ENCODE measurements around the gene DUOX2. TPM values are rescaled to one million over a fixed set of nuclear protein-coding genes. Genes with fewer than 3 reads are reported as not detected.
A peak's percentile ranks its signal among the peaks of the same experiment; 100 is the strongest.

Gene DUOX2
- total and polyA plus RNA-seq, 4 donors = 0.03 to 2.6 (median 0.39) TPM

DNA sequence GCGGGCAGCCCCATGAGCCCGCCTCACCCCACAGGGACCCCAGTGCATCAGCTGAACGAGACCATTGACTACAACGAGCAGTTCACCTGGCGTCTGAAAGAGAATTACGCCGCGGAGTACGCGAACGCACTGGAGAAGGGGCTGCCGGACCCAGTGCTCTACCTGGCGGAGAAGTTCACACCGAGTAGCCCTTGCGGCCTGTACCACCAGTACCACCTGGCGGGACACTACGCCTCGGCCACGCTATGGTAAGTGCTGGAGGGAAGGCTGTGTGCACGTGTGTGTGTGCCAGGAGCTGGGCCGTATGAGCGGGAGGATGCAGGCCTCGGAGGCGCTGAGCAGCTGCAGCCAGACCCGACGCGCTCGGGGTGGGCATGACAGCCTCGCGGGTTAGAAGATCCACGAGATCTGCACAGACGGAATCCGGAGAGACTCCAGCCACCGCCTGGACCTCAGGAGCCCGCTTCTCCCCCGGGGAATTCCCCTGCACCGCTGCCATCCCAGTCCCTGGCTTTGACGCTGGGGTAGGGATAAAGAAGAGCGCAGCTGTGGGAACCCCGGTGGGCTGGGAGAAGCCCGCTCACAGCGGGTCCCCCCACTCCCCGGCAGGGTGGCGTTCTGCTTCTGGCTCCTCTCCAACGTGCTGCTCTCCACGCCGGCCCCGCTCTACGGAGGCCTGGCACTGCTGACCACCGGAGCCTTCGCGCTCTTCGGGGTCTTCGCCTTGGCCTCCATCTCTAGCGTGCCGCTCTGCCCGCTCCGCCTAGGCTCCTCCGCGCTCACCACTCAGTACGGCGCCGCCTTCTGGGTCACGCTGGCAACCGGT is 2.7 kb upstream of the DUOX2 start:
- H3K27me3 ChIP-seq (ENCODE audit: control insufficient read depth in 1 of 2, insufficient read depth in 2 of 2, low read length in 1 of 2) = no peaks in the 10 kb centered on the region
- no peak overlapping the region for H3K27ac ChIP-seq (ENCODE audit: low read depth in 1 of 2, low read length in 2 of 2)
- H3K4me1 ChIP-seq (ENCODE audit: control insufficient read depth in 1 of 2, insufficient read depth in 2 of 2, low read length in 2 of 2) = no peaks in the 10 kb centered on the region
- intact Hi-C loops (cut with DNase I) = no loop called here
- no peaks in the 10 kb centered on the region for H3K36me3 ChIP-seq (ENCODE audit: control insufficient read depth in 1 of 2, insufficient read depth in 2 of 2, low read length in 1 of 2)
- H3K4me3 ChIP-seq (ENCODE audit: low read length in 2 of 2) = no peak overlapping the region
- WGBS, 2 donors = 7% methylated on average over 65 of the region's 65 CpGs
- no peak for ATAC-seq (ENCODE audit: low FRiP score)
- no peaks in the 10 kb centered on the region for H3K9me3 ChIP-seq (ENCODE audit: control insufficient read depth, low read length)
- peak in 1 of 2 donors; percentile 76 for DNase-seq

DNA sequence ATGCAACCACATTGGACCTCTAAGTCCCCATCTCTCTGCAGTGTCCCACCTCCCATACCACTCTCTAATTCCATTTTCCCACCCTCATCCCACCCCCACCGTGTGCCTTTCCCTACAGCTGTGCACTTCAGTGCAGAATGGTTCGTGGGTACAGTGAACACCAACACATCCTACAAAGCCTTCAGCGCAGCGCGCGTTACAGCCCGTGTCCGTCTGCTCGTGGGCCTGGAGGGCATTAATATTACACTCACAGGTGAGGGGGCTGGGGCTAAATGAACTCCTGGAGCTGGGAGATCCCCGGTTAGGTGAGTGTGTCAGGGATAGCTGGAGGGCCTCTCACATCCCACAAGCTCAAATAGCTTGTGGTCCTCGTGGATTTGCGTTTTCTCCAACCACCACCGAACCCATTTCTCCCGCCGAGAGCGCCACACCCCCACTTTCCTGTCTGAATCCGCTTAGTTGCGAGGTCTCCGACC is 2.1 kb upstream of the DUOX2 start:
- WGBS, 2 donors = 32 to 35% methylated on average over 19 of the region's 19 CpGs
- Histone ChIP-seq H3K27ac (ENCODE audit: low read depth in 1 of 2, low read length in 2 of 2) (no peak overlapping the region), H3K4me3 (ENCODE audit: low read length in 2 of 2) (no peak overlapping the region), H3K27me3 (ENCODE audit: control insufficient read depth in 1 of 2, insufficient read depth in 2 of 2, low read length in 1 of 2) (no peaks in the 10 kb centered on the region), H3K36me3 (ENCODE audit: control insufficient read depth in 1 of 2, insufficient read depth in 2 of 2, low read length in 1 of 2) (no peaks in the 10 kb centered on the region), H3K4me1 (ENCODE audit: control insufficient read depth in 1 of 2, insufficient read depth in 2 of 2, low read length in 2 of 2) (no peaks in the 10 kb centered on the region), H3K9me3 (ENCODE audit: control insufficient read depth, low read length) (no peaks in the 10 kb centered on the region)
- ATAC-seq (ENCODE audit: low FRiP score) (no peak), DNase-seq (peak in 1 of 2 donors; percentile 70)
- intact Hi-C loops (cut with DNase I) = no loop called here

DNA sequence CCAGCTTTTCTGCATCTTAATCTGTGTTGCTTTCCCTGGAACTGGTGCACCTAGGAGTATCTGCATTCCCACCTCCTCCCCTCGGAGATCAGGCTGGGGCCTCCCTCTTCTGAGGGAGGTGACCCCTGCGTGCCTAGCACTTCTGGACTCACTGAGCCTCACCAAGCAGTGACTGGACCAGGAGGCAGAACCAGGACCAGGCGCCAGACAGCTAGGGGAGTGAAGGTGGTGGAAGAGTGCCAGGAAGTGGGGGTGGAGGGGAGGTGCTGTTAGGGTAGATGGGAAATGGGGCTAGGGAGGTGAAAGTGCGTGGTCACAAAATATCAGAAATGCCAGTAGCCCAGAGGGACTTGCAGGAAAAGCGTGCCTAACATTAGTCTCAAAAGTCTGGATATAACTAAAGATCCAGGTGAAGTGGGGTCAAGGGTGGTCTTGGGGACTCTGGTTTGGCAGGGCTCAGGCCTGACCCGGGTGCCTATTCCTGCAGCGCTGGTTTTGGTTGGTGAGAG is 1.4 kb upstream of the DUOX2 start:
- Histone ChIP-seq H3K36me3 (ENCODE audit: control insufficient read depth in 1 of 2, insufficient read depth in 2 of 2, low read length in 1 of 2) (no peaks in the 10 kb centered on the region), H3K27me3 (ENCODE audit: control insufficient read depth in 1 of 2, insufficient read depth in 2 of 2, low read length in 1 of 2) (no peaks in the 10 kb centered on the region), H3K9me3 (ENCODE audit: control insufficient read depth, low read length) (no peaks in the 10 kb centered on the region), H3K4me1 (ENCODE audit: control insufficient read depth in 1 of 2, insufficient read depth in 2 of 2, low read length in 2 of 2) (no peaks in the 10 kb centered on the region), H3K4me3 (ENCODE audit: low read length in 2 of 2) (no peak overlapping the region), H3K27ac (ENCODE audit: low read depth in 1 of 2, low read length in 2 of 2) (no peak overlapping the region)
- WGBS, 2 donors = 77 to 78% methylated on average over 7 of the region's 7 CpGs
- no peak for ATAC-seq (ENCODE audit: low FRiP score)
- peak in 1 of 2 donors; percentile 49 for DNase-seq
- intact Hi-C loops (cut with DNase I) = no loop called here

DNA sequence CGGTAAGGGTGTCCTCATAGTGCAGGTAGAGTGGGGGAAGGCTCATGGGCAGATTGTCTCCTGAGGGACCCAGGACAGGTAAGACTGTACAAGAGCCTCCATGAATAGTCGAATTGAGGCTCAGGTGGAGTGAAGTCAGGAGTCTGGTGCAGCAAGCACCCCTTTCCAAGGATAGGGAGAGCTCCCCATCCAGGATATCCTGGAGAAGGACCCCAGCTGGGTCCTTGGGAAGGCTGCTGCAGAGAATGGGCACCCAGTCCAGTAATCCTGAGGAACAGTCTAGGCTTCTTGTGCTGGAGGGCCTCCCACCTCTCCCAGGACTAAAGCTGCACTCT is 746 bp upstream of the DUOX2 start:
- WGBS, 2 donors = 9 to 15% methylated on average over 2 of the region's 2 CpGs
- no peaks in the 10 kb centered on the region for H3K27me3 ChIP-seq (ENCODE audit: control insufficient read depth in 1 of 2, insufficient read depth in 2 of 2, low read length in 1 of 2)
- no peaks in the 10 kb centered on the region for H3K4me1 ChIP-seq (ENCODE audit: control insufficient read depth in 1 of 2, insufficient read depth in 2 of 2, low read length in 2 of 2)
- intact Hi-C loops (cut with DNase I) = no loop called here
- ATAC-seq (ENCODE audit: low FRiP score) (no peak), DNase-seq (no peak)
- H3K36me3 ChIP-seq (ENCODE audit: control insufficient read depth in 1 of 2, insufficient read depth in 2 of 2, low read length in 1 of 2) = no peaks in the 10 kb centered on the region
- no peak overlapping the region for H3K4me3 ChIP-seq (ENCODE audit: low read length in 2 of 2)
- H3K27ac ChIP-seq (ENCODE audit: low read depth in 1 of 2, low read length in 2 of 2) = no peak overlapping the region
- H3K9me3 ChIP-seq (ENCODE audit: control insufficient read depth, low read length) = no peaks in the 10 kb centered on the region

DNA sequence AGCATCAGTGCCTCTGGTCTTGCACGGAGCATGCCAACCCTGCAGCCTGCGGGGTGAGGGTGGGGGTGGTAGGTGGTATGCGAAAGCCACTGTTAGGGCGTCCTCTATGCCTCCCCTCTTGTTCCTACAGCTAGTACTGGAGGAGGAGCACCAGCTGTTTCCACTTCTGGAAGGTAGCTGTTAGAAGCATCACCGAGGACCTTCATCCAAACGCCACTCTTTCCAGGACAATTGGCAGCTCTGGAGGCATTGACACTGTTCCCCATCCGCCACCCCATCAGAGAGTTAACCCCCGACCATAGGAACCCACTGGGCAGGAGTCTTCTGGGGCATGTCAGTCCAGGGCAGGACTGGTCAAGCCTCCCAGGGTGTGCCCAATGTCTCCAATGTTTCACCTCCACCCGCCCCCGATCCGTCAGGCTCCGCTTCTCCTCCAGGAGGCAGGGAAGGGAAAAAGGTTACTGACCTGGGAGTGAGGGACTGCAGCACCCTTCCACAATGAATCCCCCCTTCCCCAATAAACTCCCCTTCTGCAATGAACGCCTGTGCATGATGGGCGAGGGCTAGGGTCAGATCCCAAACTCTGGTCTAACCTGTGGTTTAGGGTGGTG is 487 bp downstream of the DUOX2 start:
- Histone ChIP-seq H3K36me3 (ENCODE audit: control insufficient read depth in 1 of 2, insufficient read depth in 2 of 2, low read length in 1 of 2) (no peaks in the 10 kb centered on the region), H3K27ac (ENCODE audit: low read depth in 1 of 2, low read length in 2 of 2) (no peak overlapping the region), H3K9me3 (ENCODE audit: control insufficient read depth, low read length) (no peaks in the 10 kb centered on the region), H3K4me1 (ENCODE audit: control insufficient read depth in 1 of 2, insufficient read depth in 2 of 2, low read length in 2 of 2) (no peaks in the 10 kb centered on the region), H3K27me3 (ENCODE audit: control insufficient read depth in 1 of 2, insufficient read depth in 2 of 2, low read length in 1 of 2) (no peaks in the 10 kb centered on the region), H3K4me3 (ENCODE audit: low read length in 2 of 2) (no peak overlapping the region)
- WGBS, 2 donors = 6 to 9% methylated on average over 14 of the region's 14 CpGs
- DNase-seq (peak in 1 of 2 donors; percentile 33), ATAC-seq (ENCODE audit: low FRiP score) (no peak)
- intact Hi-C loops (cut with DNase I) = no loop called here

DNA sequence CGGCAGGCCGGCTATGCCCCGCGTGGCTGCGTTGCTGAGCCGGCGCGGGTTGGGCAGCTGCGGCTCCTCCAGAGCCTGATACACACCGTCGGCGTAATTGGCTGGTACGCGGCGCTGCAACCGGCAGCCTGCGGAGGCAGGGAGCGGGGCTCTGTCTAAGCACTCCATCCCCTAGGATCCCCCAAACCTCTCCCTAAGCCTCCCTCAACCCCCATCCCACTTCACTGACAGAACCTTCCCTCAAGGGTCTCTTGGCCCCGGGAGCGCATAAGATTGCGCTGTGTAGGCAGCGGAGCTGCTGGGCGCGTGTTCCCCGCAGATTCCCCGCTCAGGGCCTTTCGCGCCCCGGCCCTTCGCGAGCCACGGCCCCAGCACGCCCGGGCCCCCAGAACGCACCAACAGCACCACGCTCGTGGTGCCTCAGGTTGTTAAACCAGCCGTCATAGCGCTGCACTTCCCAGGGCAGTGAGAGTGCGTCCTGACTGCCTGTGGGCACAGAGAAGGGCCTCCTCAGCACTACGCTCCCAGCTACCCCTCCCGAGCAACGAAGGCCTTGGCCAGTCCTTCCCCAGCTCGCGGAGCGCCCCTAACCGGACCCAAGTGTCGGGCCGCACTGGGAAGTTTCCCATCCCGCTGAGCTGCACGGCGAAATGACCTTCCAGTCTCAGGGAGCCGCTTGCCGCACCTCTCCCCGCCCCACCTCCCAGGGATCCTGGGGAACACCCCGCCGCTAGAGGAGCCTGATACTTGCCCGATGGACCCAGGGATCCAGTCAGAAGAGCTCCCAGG is 1.2 kb downstream of the DUOX2 start:
- intact Hi-C loops (cut with DNase I) = no loop called here
- ATAC-seq (ENCODE audit: low FRiP score) = peak; percentile 24

DNA sequence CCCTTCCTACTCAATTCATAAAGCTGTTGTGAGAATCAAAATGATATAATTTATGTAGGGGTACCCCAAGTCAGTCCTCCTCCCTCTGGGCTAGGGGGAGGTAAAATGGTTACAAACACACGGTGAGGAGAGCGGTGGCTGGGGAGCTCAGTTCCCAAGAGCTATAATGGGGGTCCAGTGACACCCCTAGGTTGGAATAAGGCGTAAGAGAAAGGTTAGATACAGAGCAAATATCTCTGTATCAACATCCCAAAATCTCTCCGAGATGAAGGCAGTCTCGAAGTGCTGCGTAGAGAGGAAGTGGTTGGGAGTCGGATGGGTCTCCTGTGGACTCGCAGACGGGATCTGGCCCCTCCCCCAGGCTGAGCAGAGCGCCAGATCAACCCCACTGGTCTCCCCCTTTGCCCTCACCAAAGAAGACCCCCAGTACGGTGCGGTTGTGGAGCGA is 1.8 kb downstream of the DUOX2 start:
- ATAC-seq (ENCODE audit: low FRiP score) (no peak), DNase-seq (peak in 1 of 2 donors; percentile 67)
- Histone ChIP-seq H3K27me3 (ENCODE audit: control insufficient read depth in 1 of 2, insufficient read depth in 2 of 2, low read length in 1 of 2) (no peaks in the 10 kb centered on the region), H3K4me1 (ENCODE audit: control insufficient read depth in 1 of 2, insufficient read depth in 2 of 2, low read length in 2 of 2) (no peaks in the 10 kb centered on the region), H3K4me3 (ENCODE audit: low read length in 2 of 2) (no peak overlapping the region), H3K27ac (ENCODE audit: low read depth in 1 of 2, low read length in 2 of 2) (no peak overlapping the region), H3K36me3 (ENCODE audit: control insufficient read depth in 1 of 2, insufficient read depth in 2 of 2, low read length in 1 of 2) (no peaks in the 10 kb centered on the region), H3K9me3 (ENCODE audit: control insufficient read depth, low read length) (no peaks in the 10 kb centered on the region)
- intact Hi-C loops (cut with DNase I) = no loop called here
- 4 to 5% methylated on average over 13 of the region's 13 CpGs for WGBS, 2 donors

More for the DNA sequence above, 1.2 kb downstream of the DUOX2 start:
- no peaks in the 10 kb centered on the region for H3K36me3 ChIP-seq (ENCODE audit: control insufficient read depth in 1 of 2, insufficient read depth in 2 of 2, low read length in 1 of 2)
- H3K4me3 ChIP-seq (ENCODE audit: low read length in 2 of 2) = no peak overlapping the region
- H3K9me3 ChIP-seq (ENCODE audit: control insufficient read depth, low read length) = no peaks in the 10 kb centered on the region
- 1% methylated on average over 58 of the region's 58 CpGs for WGBS, 2 donors
- peak in 1 of 2 donors; percentile 65 for DNase-seq
- no peaks in the 10 kb centered on the region for H3K4me1 ChIP-seq (ENCODE audit: control insufficient read depth in 1 of 2, insufficient read depth in 2 of 2, low read length in 2 of 2)
- no peaks in the 10 kb centered on the region for H3K27me3 ChIP-seq (ENCODE audit: control insufficient read depth in 1 of 2, insufficient read depth in 2 of 2, low read length in 1 of 2)
- H3K27ac ChIP-seq (ENCODE audit: low read depth in 1 of 2, low read length in 2 of 2) = no peak overlapping the region

DNA sequence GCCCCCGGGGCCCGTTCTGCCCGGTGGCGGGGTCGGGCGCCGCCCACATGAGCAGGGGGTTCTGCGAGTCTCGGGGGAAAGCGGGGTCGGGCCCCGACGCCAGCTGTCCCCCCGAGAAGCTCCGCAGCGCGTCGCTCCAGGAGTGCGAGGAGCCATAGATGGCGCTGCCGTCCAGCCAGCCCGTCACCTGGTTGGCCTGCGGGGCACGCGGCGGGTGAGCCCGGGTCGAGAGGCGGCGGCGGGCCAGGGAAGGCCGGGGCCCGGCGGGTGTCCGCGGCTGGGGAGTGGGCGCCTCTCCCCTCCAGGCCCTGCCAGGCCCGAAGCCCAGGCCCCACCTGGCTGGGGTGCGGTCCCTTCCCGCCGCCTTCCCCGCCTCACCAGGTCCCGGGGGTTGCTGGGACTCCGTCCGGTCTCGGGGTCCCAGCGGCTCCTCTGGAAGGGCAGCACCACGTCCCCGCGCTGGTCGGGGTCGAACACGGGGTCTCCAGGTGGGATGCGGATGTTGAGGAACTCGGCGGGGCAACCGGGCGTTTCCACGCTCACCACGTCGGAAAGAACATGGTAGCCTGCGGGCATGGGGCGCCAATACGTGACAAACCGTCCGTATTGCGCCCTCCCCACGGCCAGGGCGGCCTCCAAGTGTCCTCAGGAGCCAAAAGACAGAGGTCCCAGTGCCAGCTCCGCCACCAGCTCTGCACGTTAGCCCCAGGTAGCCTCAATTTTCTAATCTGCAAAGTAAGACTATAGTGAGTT is 2.4 kb downstream of the DUOX2 start:
- peak in 1 of 2 donors; percentile 73 for DNase-seq
- intact Hi-C loops (cut with DNase I) = no loop called here

More for the DNA sequence above, 2.4 kb downstream of the DUOX2 start:
- 5% methylated on average over 35 to 71 of the region's 71 CpGs for WGBS, 2 donors
- ATAC-seq (ENCODE audit: low FRiP score) = no peak
- H3K4me3 ChIP-seq (ENCODE audit: low read length in 2 of 2) = no peak overlapping the region
- H3K27me3 ChIP-seq (ENCODE audit: control insufficient read depth in 1 of 2, insufficient read depth in 2 of 2, low read length in 1 of 2) = no peaks in the 10 kb centered on the region
- H3K9me3 ChIP-seq (ENCODE audit: control insufficient read depth, low read length) = no peaks in the 10 kb centered on the region
- H3K4me1 ChIP-seq (ENCODE audit: control insufficient read depth in 1 of 2, insufficient read depth in 2 of 2, low read length in 2 of 2) = no peaks in the 10 kb centered on the region
- H3K27ac ChIP-seq (ENCODE audit: low read depth in 1 of 2, low read length in 2 of 2) = no peak overlapping the region
- no peaks in the 10 kb centered on the region for H3K36me3 ChIP-seq (ENCODE audit: control insufficient read depth in 1 of 2, insufficient read depth in 2 of 2, low read length in 1 of 2)

All from aorta (tissue), 5 donors.